Panc1 (cell line): ENCODE results near the gene NECAB2. TPM values are rescaled to one million over a fixed set of nuclear protein-coding genes. Genes with fewer than 3 reads are reported as not detected.

Experiments
- ATAC-seq: fragments of 200-7000 bp; cut with Tn5 transposase; 2 replicates; pipeline ENCODE4 v1.9.1; 2020; ENCODE audit warnings: mild to moderate bottlenecking, moderate library complexity
- BruUV-seq: library from RNA; stranded (reverse); fragments of 400-500 nt; replicated peaks from 2 replicates; lab custom pipeline; 2021; lab: Mats Ljungman, UMichigan
- CTCF ChIA-PET: fragments of 300-600 bp; sonication (Branson Sonifier 250); formaldehyde crosslinking; loops from one replicate; lab custom pipeline; 2022; ENCODE audit warnings: antibody characterized with exemption; lab: Charles Lee
- POLR2A ChIA-PET: fragments of 300-600 bp; sonication (Branson Sonifier 250); formaldehyde crosslinking; loops from one replicate; lab custom pipeline; 2022; ENCODE audit warnings: antibody characterized with exemption; lab: Charles Lee
- DNase-seq: peaks from one replicate; pipeline ENCODE4 v3.0.0-alpha.2; 2010; ENCODE audit warnings: low read depth, low spot score
- H3K27ac ChIP-seq: 2 replicates; pipeline ENCODE4 v1.5.1; 2011; ENCODE audit warnings: mild to moderate bottlenecking, low read length, inconsistent platforms
- H3K27me3 ChIP-seq: fragments of 200-500 bp; sonication (Bioruptor generic); 2 replicates; pipeline ENCODE4 v1.6.0; 2014; ENCODE audit warnings: low read length, inconsistent platforms; ENCODE audit not compliant: control insufficient read depth, insufficient read depth
- H3K36me3 ChIP-seq: fragments of 200-500 bp; sonication (Bioruptor generic); 2 replicates; pipeline ENCODE4 v1.5.1; 2014; ENCODE audit warnings: inconsistent platforms, mild to moderate bottlenecking, low read length, moderate library complexity; ENCODE audit not compliant: control insufficient read depth, insufficient read depth
- H3K4me1 ChIP-seq: 2 replicates; pipeline ENCODE4 v1.5.1; 2011; ENCODE audit warnings: inconsistent platforms, mild to moderate bottlenecking, low read length, moderate library complexity; ENCODE audit not compliant: control insufficient read depth, insufficient read depth
- H3K4me3 ChIP-seq, 2 experiments: 2 replicates each; pipeline ENCODE4 v1.5.1; 2011 to 2012; ENCODE audit warnings: low read depth in 2 of 2, low read length in 2 of 2, mild to moderate bottlenecking in 2 of 2, inconsistent platforms in 1 of 2, moderate library complexity in 1 of 2
- H3K9me3 ChIP-seq: fragments of 200-500 bp; sonication (Bioruptor generic); 2 replicates; pipeline ENCODE4 v1.5.1; 2014; ENCODE audit warnings: low read depth, mild to moderate bottlenecking, inconsistent platforms, low read length, moderate library complexity; ENCODE audit not compliant: control insufficient read depth, insufficient read depth
- CTCF ChIP-seq: fragments of 450-650 bp; IDR thresholded peaks from 2 replicates; pipeline ENCODE4 v1.5.1; 2017; ENCODE audit warnings: mild to moderate bottlenecking
- POLR2AphosphoS5 ChIP-seq: IDR thresholded peaks from 2 replicates; pipeline ENCODE4 v1.6.1; 2012; ENCODE audit warnings: mild to moderate bottlenecking, low read depth, low read length, moderate library complexity
- REST ChIP-seq, 2 experiments: IDR thresholded peaks; 2 replicates each; pipeline ENCODE4 v1.6.1; 2011 to 2012; ENCODE audit warnings: low read depth in 2 of 2, control low read depth in 1 of 2, low read length in 1 of 2, mild to moderate bottlenecking in 1 of 2, moderate library complexity in 1 of 2; ENCODE audit not compliant: insufficient read depth in 1 of 2
- SIN3A ChIP-seq: IDR thresholded peaks from 2 replicates; pipeline ENCODE4 v1.6.1; 2012; ENCODE audit warnings: low read depth, mild to moderate bottlenecking, low read length, moderate library complexity, borderline replicate concordance; ENCODE audit not compliant: insufficient read depth
- TCF7L2 ChIP-seq: IDR thresholded peaks from 2 replicates; pipeline ENCODE4 v1.6.1; 2011; ENCODE audit warnings: mild to moderate bottlenecking, low read depth, low read length, inconsistent platforms
- in situ Hi-C: cut with HindIII; loops from 2 replicates; pipeline ENCODE4 v1.10.0; 2016; ENCODE audit warnings: low sequenced_read_pairs, low pct_unique_long_range_greater_than_20kb
- intact Hi-C: fragments of 100-400 bp; cut with micrococcal nuclease; formaldehyde crosslinking; loops from one replicate; pipeline ENCODE4 v1.10.0; 2022; ENCODE audit not compliant: unreplicated experiment
- total RNA-seq: library from RNA; stranded (reverse); gene quantifications from one replicate; pipeline ENCODE4 v1.2.1, GENCODE V29; 2021; ENCODE audit not compliant: unreplicated experiment

Gene NECAB2
- total RNA-seq, 1 experiment from 2014 or later, result 0.33 TPM

DNA sequence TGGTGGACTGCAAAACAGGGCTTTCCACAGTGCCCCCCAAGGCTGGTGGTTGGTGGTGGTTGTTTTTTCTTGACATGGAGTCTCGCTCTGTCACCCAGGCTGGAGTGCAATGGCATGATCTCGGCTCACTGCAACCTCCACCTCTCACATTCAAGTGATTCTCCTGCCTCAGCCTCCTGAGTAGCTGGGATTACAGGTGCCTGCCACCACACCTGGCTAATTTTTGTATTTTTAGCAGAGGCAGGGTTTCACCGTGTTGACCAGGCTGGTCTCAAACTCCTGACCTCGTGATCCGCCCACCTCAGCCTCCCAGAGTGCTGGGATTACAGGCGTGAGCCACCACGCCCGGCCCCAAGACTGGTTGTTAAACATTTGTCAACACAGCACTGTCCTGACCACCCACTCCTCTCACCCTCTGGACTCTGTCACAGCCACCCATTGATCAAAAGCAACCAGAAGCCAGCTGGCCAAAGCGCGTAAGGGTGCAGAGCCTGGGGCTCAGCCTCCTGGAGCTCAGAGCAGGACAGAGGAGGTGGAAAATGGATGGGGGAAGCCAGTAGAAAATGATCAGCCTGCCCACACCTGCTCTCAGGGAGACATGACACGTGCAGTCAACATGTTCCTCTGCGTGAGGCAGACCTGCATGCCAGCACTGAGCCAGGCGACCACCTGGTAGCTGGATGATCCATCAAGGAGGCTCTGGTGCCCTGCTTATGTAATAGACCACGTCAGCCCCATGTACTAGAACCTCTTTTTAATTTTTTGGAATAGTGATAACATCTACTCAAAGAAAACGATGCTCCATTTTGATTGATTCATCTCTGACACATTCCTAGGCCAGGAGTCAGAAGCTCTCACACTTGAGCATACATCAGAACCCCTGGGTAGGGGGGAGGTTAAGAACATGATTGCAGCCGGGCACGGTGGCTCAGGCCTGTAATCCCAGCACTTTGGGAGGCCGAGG is 29.8 kb upstream of the NECAB2 start:
- no peak overlapping the region for H3K4me3 ChIP-seq
- CTCF ChIA-PET, result interaction anchor here (1.0 kb wide), 1 partner anchor 9 kb away, joined by 3 read pairs; no protein-coding TSS in a partner anchor
- no peak overlapping the region for H3K27ac ChIP-seq
- BruUV-seq, result no TSS peak
- POLR2A ChIA-PET, result no interaction called here
- H3K9me3 ChIP-seq, result no peaks in the 10 kb centered on the region
- no peaks in the 10 kb centered on the region for H3K27me3 ChIP-seq
- no peaks in the 10 kb centered on the region for H3K36me3 ChIP-seq
- intact Hi-C loops, result no loop called here
- TF ChIP-seq TCF7L2 (no peak), POLR2AphosphoS5 (no peak), SIN3A (no peak), REST (IDR thresholded peaks at IDR 0.05; ENCODE audit: insufficient read depth in 1 of 2, low read depth in 2 of 2, low read length in 1 of 2) (no peak), CTCF (no peak)
- in situ Hi-C loops, result no loop called here
- no peaks in the 10 kb centered on the region for H3K4me1 ChIP-seq
- DNase-seq, result no peak
- no peak for ATAC-seq

DNA sequence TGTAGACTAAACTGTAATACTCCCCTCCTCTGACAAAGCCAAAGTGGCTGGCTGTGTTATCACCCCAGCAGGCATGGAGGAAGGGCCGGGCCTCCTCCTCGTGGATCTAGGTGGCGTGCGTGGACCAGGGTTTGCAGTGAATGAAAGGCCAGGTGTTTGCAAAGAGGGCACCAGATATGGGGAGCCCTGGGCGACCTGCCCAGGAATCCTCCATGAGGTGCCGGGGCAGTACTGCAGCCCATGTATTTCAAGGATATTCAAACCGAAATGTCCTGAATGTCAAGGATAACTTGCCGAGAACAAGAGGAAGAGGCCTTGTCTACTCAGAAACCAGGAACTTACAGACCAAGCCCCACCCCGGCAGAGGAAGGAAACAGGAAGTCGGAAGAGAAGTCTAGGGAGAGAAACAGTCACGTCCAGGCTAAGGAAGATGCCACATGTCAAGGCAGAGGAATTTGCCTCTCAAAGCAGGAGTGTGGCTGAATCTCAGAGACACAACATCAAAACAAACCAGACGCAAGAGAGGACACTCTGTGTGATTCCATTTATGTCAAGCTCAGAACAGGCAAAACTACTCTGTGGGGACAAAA is 28.7 kb upstream of the NECAB2 start:
- ChIA-PET POLR2A (no interaction called here), CTCF (no interaction called here)
- in situ Hi-C loops, result no loop called here

More for the DNA sequence above, 28.7 kb upstream of the NECAB2 start:
- no peak overlapping the region for H3K4me3 ChIP-seq
- H3K9me3 ChIP-seq, result no peaks in the 10 kb centered on the region
- no peaks in the 10 kb centered on the region for H3K4me1 ChIP-seq
- ATAC-seq (no peak), DNase-seq (no peak)
- no peak overlapping the region for H3K27ac ChIP-seq
- H3K36me3 ChIP-seq, result no peaks in the 10 kb centered on the region
- intact Hi-C loops, result no loop called here
- BruUV-seq, result no TSS peak
- no peaks in the 10 kb centered on the region for H3K27me3 ChIP-seq
- TF ChIP-seq REST (IDR thresholded peaks at IDR 0.05; ENCODE audit: insufficient read depth in 1 of 2, low read depth in 2 of 2, low read length in 1 of 2), result no peak
